Fibroblast of the aortic adventitia (primary cell): Measurements from ENCODE around the gene SAMHD1. TPM values are rescaled to one million over a fixed set of nuclear protein-coding genes. Genes with fewer than 3 reads are reported as not detected.
A peak's percentile ranks its signal among the peaks of the same experiment; 100 is the strongest.
"Not testable (repeated sequence)": the region's sequence is repeated elsewhere in the genome, so short reads cannot be mapped to it uniquely, and the experiment has no call there.

Experiments used
- DNase-seq: peaks from one replicate; pipeline ENCODE4 v3.0.0-alpha.2; 2010; ENCODE audit warnings: low read depth
- H3K4me3 ChIP-seq: 2 replicates; pipeline ENCODE4 v1.5.1; 2011; ENCODE audit warnings: low read depth, mild to moderate bottlenecking, control low read depth, low read length, moderate library complexity
- total RNA-seq: library from RNA; depleted of rRNA; stranded (reverse); fragments of >200 nt; gene quantifications from 2 replicates; pipeline ENCODE4 v1.2.3, GENCODE V29; 2012; ENCODE audit warnings: low replicate concordance
- TF ChIP-seq, protein P1 (sequence below): IDR thresholded peaks from 2 replicates; pipeline ENCODE4 v1.5.1; 2011; ENCODE audit warnings: mild to moderate bottlenecking, low read length, control low read depth, inconsistent platforms; ENCODE audit not compliant: insufficient read depth

Gene SAMHD1
- total RNA-seq, 1 donor = 32.7 TPM

DNA sequence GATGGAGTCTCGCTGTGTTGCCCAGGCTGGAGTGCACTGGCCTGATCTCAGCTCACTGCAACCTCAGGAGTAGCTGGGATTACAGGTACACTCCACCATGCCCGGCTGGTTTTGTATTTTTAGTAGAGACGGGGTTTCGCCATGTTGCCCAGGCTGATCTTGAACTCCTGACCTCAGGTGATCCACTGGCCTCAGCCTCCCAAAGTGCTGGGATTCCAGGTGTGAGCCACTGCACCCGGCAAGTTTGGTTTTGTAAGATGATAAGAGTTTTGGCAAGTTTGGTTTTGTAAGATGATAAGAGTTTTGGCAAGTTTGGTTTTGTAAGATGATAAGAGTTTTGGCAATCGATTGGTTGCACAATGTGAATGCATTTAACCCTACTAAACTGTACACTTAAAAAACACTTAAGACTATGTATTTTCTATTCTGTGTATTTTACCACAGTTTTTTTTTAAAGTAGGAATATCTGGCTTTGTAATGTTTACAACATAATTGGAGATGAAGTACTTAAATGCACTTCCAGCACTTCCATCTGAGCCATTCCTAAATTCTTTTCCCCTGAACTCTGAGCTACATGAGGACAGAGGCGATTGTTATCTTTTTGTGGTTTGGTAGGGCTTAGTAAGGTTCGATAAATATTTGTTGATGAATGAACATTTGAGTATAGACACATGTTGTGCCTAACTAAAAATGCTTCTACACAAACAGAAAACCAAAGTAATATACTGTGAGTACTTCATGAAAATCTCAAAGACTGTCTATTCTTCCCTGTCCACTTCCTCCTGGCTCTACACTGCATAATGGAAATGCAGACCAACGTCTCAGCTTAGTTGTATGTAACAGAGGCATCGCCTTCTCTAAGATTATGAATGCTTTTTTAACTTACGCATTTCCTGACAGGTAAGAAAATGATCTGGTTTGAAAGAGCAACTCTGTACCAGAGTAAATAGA lies 18.8 kb downstream of the SAMHD1 start:
- no peak overlapping the region for H3K4me3 ChIP-seq
- TF ChIP-seq, protein P1, sequence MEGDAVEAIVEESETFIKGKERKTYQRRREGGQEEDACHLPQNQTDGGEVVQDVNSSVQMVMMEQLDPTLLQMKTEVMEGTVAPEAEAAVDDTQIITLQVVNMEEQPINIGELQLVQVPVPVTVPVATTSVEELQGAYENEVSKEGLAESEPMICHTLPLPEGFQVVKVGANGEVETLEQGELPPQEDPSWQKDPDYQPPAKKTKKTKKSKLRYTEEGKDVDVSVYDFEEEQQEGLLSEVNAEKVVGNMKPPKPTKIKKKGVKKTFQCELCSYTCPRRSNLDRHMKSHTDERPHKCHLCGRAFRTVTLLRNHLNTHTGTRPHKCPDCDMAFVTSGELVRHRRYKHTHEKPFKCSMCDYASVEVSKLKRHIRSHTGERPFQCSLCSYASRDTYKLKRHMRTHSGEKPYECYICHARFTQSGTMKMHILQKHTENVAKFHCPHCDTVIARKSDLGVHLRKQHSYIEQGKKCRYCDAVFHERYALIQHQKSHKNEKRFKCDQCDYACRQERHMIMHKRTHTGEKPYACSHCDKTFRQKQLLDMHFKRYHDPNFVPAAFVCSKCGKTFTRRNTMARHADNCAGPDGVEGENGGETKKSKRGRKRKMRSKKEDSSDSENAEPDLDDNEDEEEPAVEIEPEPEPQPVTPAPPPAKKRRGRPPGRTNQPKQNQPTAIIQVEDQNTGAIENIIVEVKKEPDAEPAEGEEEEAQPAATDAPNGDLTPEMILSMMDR = no peak
- DNase-seq = peak; percentile 65

DNA sequence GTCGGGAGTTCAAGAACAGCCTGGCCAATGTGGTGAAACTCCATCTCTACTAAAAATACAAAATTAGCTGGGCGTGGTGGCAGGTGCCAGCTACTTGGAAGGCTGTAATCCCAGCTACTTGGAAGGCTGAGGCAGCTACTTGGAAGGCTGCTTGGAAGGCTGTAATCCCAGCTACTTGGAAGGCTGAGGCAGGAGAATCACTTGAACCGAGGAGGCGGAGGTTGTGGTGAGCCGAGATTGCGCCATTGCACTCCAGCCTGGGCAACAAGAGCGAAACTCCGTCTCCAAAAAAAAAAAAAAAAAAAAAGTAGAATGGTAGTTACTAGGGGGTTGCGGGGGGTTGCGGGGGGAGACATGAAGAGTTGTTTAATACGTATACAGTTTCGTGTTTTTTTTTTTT lies 19.4 kb downstream of the SAMHD1 start:
- not testable (repeated sequence) for H3K4me3 ChIP-seq, DNase-seq

DNA sequence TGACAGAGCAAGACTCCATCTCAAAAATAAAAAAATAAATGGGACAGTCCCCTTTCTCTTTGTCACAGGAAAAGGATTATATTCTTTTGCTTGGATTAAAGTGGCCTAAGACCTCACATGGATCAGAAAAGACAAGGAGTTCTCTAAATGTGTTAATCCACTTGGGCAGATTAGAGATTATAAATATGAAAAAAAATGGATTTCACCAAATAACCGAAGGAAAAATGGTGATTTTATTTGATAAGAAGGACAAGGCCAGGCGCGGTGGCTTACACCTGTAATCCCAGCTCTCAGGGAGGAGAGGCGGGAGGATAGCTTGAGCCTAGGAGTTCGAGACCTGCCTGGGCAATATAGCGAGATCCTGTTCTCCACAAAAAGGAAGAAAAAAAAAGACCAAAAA lies 21.8 kb downstream of the SAMHD1 start:
- TF ChIP-seq, protein P1 = no peak
- H3K4me3 ChIP-seq = no peak overlapping the region
- DNase-seq = no peak

DNA sequence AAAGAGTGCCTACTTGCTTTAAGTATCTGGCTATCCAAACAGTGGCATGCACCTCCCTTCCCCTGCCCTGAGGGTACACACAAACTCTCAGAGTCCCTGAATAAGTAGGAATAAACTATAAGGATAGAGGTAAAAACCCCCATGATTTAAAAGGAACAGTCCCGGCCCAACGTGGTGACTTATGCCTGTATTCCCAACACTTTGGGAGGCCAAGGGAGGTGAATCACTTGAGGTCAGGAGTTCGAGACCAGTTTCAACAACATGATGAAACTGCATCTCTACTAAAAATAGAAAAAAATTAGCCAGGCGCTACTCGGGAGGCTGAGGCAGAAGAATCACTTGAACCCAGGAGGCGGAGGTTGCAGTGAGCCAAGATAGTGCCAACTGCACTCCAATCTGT lies 22.2 kb downstream of the SAMHD1 start:
- TF ChIP-seq, protein P1 = no peak
- DNase-seq = peak; percentile 45
- no peak overlapping the region for H3K4me3 ChIP-seq

DNA sequence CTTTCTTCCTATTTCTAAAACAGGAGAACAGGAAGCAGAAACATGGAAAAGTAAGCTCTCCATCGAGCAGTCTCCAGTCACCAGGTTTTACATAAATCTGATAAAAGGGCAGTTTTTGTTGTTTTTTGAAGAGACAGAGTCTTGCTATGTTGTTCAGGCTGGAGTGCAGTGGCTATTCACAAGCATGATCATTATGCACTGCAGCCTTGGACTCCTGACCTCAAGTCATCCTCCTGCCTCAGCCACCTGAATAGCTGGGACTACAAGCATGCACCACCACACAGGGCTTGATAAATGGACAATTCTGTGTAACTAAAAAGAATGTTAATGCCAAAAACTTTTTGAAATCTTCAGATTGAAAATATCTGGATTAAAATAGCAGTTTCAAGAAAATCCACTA lies 23.8 kb downstream of the SAMHD1 start:
- TF ChIP-seq, protein P1 = no peak
- H3K4me3 ChIP-seq = no peak overlapping the region
- no peak for DNase-seq

DNA sequence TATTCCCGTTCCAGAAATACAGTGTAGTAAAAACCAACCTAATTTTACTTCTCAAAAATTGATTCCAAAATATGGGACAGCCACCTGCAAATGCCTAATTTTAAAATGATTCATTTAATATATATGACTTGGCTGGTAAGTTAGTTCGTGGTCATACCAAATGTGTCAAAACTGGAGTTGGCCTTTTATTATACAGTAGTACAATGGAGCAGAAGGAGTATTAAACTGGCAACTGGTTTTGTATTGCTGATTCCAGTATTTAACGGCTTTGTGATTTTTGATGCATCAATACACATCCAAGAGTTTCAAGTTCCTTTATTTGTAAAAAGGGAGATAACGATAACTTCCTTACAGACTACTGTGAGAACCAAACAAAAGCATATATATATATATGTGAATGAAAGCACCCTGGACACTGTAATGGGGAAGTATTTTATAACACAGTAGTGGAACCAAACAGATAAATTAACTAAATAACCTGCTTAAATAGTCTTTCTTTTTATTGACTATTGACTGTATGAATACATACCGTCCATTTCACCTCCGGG lies 24.8 kb downstream of the SAMHD1 start:
- no peak for DNase-seq
- TF ChIP-seq, protein P1 = no peak
- H3K4me3 ChIP-seq = no peak overlapping the region

DNA sequence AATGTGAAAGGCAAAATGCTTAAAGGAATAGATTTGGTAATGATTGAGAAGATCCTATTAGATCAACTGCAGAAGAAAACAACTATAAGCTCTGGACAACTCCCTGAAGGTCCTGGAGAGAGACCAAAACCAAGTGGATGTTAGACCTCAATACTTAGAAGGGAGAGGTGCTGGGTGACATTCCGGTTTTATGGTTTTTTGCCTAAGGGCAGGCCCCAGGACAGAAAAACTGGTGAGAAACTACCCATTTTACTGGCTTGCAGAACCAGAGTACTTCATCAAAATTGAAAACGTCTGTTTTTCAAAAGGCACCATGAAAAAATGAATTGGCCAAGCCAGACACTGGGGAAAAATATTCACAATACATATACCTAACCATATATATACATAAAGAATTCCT lies 26.3 kb downstream of the SAMHD1 start:
- H3K4me3 ChIP-seq = no peak overlapping the region
- no peak for DNase-seq
- TF ChIP-seq, protein P1 = no peak
